NCI-H69 (cell line): Measurements from ENCODE around the gene RAET1L.
"Not testable (repeated sequence)": the region's sequence is repeated elsewhere in the genome, so short reads cannot be mapped to it uniquely, and the experiment has no call there.

ENCODE experiments used
- DNase-seq: peaks from one replicate; lab custom pipeline; 2025; lab: John Stamatoyannopoulos, UW

RAET1L gene, protein sequence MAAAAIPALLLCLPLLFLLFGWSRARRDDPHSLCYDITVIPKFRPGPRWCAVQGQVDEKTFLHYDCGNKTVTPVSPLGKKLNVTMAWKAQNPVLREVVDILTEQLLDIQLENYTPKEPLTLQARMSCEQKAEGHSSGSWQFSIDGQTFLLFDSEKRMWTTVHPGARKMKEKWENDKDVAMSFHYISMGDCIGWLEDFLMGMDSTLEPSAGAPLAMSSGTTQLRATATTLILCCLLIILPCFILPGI

DNA sequence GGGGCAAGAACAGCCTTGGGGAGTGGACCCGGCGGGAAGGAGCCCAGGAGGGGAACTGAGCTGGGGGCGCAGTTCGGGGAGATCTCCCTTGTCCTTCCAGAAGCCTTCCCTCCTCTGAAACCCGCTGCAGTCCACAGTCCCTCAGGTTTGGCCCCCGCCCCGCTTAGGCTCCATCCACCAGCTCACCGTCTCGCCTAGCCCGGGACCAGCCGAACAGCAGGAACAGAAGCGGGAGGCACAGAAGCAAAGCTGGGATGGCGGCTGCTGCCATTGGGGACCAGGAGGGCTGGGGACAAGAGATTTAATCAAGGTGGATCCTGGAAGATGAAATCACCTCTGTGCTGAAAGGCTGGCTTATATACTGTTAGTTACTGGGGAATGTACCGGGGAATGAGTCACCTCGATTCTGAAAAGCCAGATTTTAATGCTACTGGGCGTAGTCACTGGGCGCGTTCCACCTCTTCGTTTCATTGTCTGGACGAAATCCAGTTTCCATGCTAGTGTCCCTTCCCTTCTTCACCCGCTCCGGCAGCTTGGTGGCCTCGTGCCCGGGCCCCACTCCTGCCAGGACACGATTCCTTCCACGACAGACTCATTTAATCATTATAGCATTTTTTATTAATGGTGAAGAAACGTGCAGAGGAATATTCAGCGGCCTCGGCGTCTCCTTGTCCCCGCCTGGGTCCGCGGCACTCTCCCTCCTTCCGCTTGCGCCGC lies at the start of gene RAET1L:
TSS of gene RAET1L (minus strand) at position 332 of the 717 bp plus-strand sequence. CDS start at position 271, 61 bp downstream.
- DNase-seq: peak; percentile 45

DNA sequence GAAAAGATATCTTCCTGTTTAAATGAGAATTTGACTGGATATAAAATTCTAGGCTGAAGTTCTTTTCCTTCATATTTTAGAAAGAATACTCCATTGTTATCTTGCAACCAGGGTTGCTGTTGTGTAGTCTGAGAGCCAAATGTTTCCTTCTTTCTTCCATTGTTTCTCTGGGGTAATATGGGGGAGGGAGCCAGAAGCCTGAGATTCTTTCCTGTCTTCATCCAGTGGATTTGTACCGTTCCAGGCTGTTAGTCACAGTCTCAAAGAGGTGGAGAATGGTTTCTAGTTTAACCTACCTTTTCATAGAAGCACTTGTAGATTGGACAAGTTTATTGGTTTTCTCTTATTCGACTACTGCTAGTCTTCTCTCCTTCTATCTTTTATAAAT lies 49.7 kb upstream of the RAET1L start:
- DNase-seq: no peak

DNA sequence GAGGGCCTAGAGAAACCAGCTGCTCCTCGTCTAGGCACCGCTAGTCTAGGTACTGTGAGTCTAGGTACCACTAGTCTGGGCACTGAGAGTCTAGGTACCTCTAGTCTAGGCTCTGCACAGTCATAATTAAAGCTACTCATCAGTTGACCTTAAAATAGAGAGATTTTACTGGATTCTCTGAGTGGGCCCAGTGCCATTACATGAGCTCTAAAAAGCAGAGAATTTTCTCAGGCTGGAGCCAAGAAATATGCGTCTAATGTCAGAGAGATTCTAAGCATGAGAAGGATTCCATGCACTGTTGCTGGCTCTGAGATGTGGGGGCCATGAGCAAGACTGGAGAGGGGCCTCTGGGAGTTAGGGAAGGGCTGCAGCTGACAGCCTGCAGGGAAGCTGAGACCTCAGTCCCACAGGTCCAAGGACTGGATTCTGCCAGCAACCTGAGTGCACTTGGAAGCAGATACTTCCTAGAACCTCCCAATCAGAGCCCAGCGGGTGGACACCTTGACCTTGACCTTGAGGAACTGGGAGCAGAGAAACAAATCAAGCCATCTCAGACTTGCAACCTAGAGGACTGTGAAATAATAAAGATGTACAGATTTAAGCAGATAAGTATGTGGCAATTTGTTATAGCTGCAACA lies 49.2 kb upstream of the RAET1L start:
- DNase-seq: not testable (repeated sequence)

DNA sequence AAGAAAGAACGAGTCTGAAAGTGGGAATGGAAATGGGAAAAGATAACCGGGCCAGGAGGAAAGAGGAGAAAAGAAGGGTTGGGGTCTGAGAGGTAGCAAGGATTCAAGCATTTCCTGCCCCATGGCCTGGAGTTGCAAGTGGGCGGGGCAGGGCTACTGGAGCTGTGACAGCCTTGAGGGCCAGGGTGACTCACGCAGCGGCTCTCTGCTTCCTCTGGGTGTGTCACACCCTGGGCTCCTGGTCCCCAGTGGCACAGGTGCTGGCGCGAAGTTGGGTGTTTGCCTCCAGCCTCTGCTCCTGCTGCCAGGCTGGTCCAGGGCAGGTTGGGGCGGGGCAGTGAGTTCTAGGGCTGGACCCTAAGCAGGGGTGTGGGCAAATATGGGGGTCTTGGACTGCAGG lies 46.9 kb upstream of the RAET1L start:
- peak; percentile 79 for DNase-seq

DNA sequence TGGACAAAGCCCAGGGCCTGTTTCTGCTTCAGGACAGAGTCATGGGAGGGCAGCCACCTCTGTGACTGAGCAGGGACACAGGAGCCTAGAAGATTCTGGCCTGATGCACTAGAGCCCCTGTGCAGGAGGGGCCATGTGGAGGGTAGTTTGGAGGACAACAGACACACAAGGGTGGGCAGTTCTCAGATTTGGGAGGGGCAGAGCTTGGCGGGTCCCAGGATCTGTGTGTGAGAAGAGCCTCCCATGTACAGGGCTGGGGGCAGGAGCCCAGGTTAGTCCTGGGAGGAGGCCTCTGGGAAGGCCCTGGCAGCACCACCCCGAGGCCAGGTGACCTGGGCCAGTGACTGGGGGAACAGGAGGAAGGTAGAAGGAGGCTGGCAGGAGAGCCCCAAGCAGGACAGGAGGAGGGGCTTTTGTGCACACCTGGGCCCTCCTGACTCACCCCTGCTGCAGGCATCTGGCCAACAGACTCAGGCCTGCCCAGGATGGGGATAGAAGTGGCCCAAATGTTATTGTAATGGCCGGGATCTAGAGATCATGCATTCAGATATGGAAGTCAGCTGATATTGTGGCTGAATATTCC lies 45.0 kb upstream of the RAET1L start:
- no peak for DNase-seq

DNA sequence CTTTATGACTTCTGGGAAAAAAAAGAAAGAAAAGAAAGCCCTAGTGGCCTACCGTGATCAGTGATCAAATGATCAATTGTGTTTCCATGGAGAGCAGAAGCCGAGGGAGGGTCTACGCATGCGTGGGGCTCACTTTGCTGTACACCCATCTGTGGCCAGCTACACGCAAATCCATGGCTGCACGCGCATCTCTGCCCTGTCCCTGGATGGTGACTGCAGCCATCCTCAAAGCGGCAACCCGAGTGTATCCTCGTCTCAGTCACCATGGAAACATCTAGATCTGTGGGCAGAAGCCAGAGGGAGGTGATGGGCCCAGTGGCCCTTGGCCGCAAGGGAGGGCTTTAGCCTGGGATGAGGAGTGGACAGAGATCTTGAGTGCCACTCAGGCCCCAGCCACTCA lies 44.4 kb upstream of the RAET1L start:
- DNase-seq: no peak

DNA sequence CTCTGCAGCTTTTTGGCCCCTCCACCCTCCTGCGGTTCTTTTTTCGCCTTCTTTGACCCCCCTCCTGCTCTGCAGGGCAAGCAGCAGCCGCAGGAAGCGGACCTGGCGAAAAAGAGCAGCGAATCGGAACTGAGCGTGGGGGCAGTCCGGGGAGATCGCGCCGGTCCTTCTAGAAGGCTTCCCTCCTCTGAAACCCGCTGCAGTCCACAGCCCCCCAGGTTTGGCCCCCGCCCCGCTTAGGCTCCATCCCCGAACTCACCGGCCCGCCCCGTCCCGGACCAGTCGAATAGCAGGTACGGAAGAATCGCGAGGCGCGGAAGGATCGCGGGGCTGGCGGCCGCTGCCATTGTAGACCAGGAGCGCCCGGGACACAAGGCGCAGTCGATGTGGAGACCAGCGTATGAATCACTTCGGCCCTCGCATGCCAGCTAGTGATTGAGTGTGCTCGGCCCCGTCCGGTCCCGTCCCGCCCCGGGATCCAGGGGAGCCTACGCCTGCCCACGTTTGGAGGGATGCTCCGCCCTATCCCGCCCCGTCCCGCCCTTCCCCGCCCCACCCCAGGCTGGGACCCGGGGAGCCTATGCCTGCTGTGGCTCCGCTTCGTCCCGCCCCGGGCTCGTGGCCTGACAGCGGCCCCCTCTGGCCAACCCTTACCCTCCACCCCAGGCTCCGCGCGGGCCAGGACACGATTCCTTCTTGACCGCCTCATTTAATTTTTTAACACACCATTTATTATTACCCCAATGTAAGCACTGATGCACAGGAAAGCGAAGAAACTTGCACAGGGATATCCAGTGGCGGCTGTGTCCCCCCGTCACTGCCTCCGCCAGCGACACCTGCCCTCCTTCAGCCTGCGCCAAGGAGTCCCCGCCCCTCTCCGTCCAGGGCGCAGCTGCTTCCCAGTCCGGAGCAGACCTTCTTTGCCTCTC lies 43.7 kb upstream of the RAET1L start, which contains the start of gene ULBP3:
TSS of gene ULBP3 (minus strand) at position 402 of the 929 bp plus-strand sequence. CDS start at position 347, 55 bp downstream.
- DNase-seq: peak; percentile 65

DNA sequence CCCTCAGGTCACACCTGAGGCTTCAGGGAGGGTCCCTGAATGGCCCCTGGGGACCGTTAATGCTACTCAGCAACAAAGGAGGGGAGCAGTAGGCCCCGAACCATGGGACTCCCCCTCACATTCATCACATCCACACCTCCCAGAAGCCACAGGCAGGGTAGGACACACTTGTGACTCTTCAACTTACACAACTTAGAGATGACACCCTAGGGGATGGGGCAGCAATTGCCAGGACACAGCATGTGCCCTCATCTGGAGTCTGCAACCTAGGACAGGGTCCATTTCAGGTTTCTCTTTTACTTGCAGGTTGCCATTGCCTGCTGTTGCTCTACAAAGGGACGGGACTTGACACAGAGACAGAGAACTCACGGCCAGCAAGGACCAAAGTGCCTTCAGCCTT lies 42.8 kb upstream of the RAET1L start:
- no peak for DNase-seq

DNA sequence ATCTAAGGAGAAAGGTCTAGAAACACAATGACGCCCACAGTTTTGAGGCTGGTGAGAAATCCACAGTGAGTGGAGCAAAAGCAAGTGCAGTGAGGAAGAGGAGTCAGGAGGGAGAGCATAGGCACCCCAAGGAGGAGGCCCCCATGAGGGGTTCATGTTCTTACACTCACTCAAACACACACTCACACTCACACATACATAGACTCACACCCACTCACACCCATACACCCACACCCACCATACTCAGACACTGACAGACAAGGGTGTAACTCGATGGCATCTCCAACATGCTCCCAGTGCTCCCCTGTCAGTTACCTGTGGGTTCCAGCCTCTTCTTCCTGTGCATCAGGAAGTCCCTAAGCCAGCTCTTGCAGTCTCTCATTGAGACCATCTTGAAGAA lies 39.8 kb upstream of the RAET1L start:
- DNase-seq: no peak

DNA sequence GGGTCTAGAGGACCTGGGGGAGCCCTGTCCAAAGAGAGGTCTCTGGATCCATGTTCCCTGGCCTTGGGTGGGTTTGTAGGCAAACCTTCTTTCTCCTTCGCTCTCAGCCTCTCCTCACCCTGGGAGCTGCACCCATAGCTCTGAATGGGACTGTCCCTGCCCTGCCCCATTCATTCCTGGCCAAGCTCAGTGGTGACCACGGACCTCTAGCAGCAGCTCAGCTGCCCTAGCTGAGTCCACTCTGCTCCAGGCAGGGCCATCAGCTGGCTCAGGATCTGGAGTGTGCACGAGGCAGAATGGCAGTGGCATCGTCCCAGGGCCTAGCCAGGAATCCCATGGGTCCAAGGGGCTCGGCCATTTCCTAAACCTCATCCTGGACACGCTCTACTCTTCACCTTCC lies 38.3 kb upstream of the RAET1L start:
- DNase-seq: no peak

DNA sequence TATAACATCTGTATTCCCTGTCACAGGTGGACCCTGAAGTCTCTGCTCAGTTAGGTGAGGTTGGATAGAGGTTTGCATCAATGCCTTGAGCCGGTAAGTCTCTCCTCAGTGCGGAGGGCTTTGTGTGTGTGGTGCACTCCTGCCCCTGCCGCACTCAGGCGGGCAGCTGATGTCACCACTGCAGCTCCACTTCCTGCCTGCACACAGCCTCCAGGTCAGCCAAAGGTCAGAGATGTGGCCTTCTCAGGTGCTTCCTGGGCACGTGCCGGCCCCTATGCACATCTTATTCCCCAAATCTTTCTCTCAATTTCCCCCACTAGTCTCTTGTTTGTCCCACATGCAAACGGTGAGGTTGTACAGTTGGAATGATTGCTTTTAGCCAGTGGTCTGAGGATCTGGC lies 34.6 kb upstream of the RAET1L start:
- DNase-seq: not testable (repeated sequence)

DNA sequence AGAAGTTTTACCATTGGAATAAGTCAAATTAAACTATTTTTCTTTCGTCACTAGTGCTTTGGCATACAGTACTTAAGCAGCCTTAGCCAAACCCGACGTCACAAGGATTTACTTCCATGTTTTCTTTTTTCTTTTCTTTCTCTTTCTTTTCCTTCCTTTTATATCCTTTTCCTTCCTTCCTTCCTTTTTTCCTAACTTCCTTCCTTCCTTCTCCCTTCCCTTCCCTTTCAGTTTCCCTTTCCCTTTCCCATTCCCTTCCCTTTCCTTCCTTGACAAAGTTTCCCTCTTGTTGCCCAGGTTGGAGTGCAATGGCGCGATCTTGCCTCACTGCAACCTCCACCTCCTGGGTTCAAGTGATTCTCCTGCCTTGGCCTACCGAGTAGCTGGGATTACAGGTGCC lies 33.7 kb upstream of the RAET1L start:
- DNase-seq: no peak

DNA sequence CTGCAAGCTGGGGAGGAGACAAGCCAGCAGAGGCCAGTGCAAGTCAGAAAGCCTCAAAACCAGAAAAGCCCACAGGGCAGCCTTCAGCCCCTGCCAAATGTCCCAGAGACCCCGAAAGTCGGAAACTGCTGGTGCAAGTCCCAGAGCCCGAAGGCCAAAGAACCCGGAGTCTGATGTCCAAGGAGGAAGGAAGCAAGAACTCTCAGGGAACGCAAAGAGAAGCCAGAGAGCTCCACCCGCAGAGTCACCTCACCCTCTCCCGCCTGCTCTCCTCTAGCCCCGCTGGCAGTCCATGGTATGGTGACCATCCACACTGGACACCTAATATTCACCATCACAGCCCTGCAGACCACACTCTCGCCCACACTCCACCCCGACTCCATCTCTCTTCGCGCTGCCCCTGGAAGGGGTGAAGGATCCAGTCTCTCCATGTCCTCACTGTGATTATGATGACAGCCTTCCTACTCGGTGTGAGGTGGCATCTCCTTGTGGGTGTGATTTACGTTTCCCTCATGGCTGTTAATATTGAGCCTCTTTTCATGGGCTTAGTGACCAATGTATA lies 33.0 kb upstream of the RAET1L start:
- DNase-seq: no peak

DNA sequence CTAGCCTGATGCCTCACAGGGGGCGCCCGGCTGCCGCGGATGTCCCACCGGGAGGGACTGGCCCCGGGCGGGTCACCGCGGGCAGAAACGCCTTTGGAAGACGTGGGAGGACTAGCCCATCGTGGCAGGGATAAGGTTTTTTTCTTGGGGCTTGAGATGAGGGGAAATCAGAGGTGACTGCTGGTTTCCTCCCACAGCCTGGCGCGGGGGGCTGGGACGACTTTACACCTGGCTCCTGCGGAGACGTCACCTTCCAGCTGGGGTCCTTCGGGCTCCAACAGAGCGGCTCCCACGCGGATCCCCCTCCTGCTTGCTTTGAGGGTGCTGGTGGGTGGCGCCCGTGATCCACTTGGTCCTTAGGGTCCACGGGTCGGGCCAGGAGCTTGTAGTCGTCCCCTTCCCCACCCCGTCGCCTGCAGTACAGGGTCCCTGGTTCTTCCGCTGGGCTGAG lies 32.2 kb upstream of the RAET1L start:
- DNase-seq: no peak

DNA sequence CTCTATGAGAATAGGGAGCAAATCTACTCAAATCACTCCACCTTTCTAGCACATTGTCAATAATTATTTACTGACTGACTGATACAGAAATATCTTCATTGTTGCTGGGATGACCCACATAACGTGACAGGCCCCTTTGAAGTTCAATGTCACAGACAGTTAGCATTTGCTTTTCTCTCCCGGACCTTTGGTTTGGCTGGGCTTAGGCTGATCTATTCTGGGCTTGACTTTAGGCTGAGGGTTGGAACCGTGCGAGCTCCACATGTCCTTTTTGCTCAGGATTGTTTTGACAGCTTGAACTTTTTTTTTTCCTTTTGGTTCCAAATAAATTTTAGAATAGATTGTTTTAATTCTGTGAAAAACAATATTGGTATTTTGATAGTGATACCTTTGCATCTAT lies 31.6 kb upstream of the RAET1L start:
- DNase-seq: no peak

DNA sequence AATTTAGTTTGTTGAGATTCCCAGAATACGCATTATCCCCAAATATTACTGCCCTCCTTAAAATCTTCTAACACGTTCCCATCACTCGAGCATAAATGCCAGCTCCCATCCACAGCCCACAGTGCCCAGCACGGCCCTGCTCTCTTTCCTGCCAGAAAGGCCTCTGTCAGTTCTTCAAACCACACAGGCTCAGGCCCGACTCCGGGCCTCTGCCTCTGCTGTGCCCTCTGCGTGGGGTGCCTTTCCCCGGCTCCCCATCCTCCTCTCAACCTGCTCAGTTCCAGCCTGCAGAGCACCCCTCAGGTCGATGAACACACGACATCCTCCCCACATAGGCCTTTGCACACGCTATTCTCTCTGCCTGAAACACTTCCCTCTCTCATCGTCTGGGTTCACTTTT lies 30.8 kb upstream of the RAET1L start:
- no peak for DNase-seq

DNA sequence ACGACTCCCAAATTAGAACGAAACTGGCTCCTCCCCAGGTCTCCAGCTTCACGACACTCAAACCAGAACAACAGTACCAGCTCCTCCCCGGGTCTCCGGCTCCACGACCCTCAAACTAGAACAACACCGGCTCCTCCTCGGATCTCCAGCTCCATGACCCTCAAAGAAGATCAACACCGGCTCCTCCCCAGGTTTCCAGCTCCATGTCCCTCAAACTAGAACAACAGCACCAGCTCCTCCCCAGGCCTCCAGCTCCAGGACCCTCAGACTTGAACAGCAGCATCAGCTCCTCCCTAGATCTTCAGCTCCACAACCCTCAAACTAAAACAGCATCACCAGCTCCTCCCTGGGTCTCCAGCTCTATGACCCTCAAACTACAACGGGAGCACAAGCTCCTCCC lies 29.8 kb upstream of the RAET1L start:
- no peak for DNase-seq

DNA sequence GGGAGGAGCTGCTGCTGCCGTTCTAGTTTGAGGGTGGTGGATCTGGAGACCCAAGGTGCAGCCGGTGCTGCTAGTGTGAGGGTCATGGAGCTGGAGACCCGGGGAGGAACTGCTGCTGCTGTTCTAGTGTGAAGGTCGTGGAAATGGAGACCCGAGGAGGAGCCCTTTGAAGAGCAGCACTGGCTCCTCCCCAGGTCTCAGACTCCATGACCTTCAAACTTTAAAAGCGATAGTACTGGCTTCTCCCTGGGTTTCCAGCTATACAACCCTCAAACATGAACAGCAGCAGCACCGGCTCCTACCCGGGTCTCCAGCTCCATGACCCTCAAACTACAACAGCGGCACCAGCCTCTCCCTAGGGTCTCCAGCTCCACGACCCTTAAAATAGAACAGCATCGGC lies 28.1 kb upstream of the RAET1L start:
- DNase-seq: no peak

DNA sequence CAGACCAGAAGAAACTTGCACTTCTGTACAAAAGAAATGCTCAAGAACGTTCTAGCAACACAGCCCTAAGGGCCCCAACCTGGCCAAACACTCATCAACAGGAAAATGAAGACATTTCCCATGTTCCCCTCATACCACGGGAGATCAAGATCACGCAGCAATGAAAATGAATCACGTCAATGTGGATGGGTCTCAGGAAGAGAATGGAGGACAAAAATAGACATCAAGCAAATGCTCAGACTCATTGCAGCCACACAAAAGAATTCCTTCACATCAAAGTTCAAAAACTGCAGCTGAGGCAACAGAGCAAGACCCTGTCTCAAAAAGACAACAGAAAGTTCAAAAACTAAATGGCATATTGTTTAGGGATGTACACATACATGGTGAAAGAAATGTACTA lies 25.5 kb upstream of the RAET1L start:
- no peak for DNase-seq

DNA sequence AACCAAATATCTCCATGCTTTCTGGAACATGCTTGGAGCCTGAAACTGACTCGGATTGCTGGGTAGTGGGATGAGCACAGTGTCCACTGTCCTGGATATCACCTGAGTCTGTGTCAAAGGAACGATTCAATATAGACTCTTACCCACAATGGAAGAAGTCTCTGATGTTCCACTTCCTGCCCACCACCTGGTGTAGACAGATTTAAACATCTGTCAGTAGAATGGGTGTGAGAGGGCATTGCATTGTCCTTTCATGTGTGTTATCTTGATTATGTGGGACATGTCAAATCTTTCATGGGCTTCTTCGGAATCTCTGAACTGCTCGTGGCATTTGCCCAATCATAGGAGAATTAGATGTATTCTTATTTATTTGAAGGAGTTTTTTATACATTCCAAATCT lies 22.8 kb upstream of the RAET1L start:
- DNase-seq: peak; percentile 15

DNA sequence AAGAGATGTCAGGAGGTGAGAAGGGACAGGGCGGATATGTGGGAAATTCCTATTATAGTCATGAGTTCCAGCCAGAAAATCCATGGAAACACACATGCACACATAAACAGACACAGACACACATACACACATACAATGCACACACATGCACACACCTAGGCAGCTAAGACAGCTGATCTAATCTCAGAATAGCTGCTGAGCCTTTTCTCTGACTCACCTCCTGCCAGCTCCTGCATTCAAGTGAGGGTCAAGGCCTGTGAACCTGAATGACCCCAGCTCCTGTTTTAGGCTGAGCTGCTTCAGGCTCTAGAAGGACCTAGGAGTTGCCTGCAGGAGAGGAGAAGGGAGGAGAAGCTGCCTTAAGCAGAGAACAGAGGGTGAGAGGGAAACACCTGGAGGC lies 21.6 kb upstream of the RAET1L start:
- no peak for DNase-seq
